Activated T-cell treated with anti-CD3 and anti-CD28 coated beads, Interleukin-2, amount 50 U/mL, for 72 hours (primary cell): Measurements from ENCODE around the gene TTC22. TPM values are rescaled to one million over a fixed set of nuclear protein-coding genes. Genes with fewer than 3 reads are reported as not detected.

Experiments used
- ATAC-seq, 2 donors: fragments of 150-1000 bp; cut with Tn5 transposase; replicated peaks in 1 of 2; 2 replicates each; pipeline ENCODE4 v1.10.0; 2021; ENCODE audit warnings: moderate library complexity in 2 of 2, mild to moderate bottlenecking in 1 of 2
- DNase-seq, 2 donors: peaks; one replicate each; pipeline ENCODE4 v3.0.0; 2021 to 2022; ENCODE audit warnings: mixed read lengths in 1 of 2
- H3K27ac Mint-ChIP-seq: one replicate; pipeline ENCODE4 v1.8.0; 2022; ENCODE audit warnings: mild to moderate bottlenecking, moderate library complexity, mixed read lengths
- H3K27me3 Mint-ChIP-seq: one replicate; pipeline ENCODE4 v1.8.0; 2022; ENCODE audit warnings: low read depth, mixed read lengths
- H3K36me3 Mint-ChIP-seq, 2 donors: one replicate each; pipeline ENCODE4 v1.8.0; 2022; ENCODE audit warnings: mixed read lengths in 2 of 2, mild to moderate bottlenecking in 1 of 2; ENCODE audit not compliant: insufficient read depth in 2 of 2
- H3K4me1 Mint-ChIP-seq: one replicate; pipeline ENCODE4 v1.8.0; 2022; ENCODE audit warnings: low read depth, mixed read lengths
- H3K4me3 Mint-ChIP-seq, 2 donors: one replicate each; pipeline ENCODE4 v1.8.0; 2022; ENCODE audit warnings: mild to moderate bottlenecking in 2 of 2, mixed read lengths in 2 of 2, moderate library complexity in 2 of 2
- H3K9me3 Mint-ChIP-seq, 2 donors: one replicate each; pipeline ENCODE4 v1.8.0; 2022; ENCODE audit warnings: mixed read lengths in 2 of 2
- total RNA-seq, 2 donors: library from RNA; stranded (reverse); gene quantifications; one replicate each; pipeline ENCODE4 v1.2.3, GENCODE V29; 2022

The TTC22 gene
- total RNA-seq, 2 donors from 2014 or later, result 13.3 to 15.3 TPM

GRCh38 chr1:54758678-54759348 lies 42.3 kb downstream of the TTC22 start:
- Mint-ChIP-seq H3K27ac (no peak overlapping the region), H3K36me3 (no peaks in the 10 kb centered on the region), H3K4me1 (peaks cover 17% of the 10 kb centered on the region), H3K27me3 (no peaks in the 10 kb centered on the region), H3K4me3 (no peak overlapping the region), H3K9me3 (no peaks in the 10 kb centered on the region)
- DNase-seq, result no peak
- no peak for ATAC-seq

- ATAC-seq (no peak), DNase-seq (no peak)
- Mint-ChIP-seq H3K27me3 (no peaks in the 10 kb centered on the region), H3K36me3 (no peaks in the 10 kb centered on the region), H3K27ac (no peak overlapping the region), H3K4me3 (no peak overlapping the region), H3K4me1 (peaks cover 8% of the 10 kb centered on the region), H3K9me3 (no peaks in the 10 kb centered on the region)
Measured at GRCh38 chr1:54757833-54758232, 43.3 kb downstream of the TTC22 start.

GRCh38 chr1:54754486-54755285 lies 46.4 kb downstream of the TTC22 start:
- Mint-ChIP-seq H3K9me3 (no peaks in the 10 kb centered on the region), H3K4me3 (no peak overlapping the region), H3K4me1 (no peaks in the 10 kb centered on the region), H3K27me3 (no peaks in the 10 kb centered on the region), H3K27ac (no peak overlapping the region), H3K36me3 (no peaks in the 10 kb centered on the region)
- ATAC-seq (no peak), DNase-seq (no peak)

GRCh38 chr1:54754045-54754444 lies 47.1 kb downstream of the TTC22 start:
- no peak overlapping the region for H3K27ac Mint-ChIP-seq
- no peaks in the 10 kb centered on the region for H3K36me3 Mint-ChIP-seq
- no peak overlapping the region for H3K4me3 Mint-ChIP-seq
- H3K9me3 Mint-ChIP-seq, result no peaks in the 10 kb centered on the region
- ATAC-seq (no peak), DNase-seq (no peak)
- H3K27me3 Mint-ChIP-seq, result no peaks in the 10 kb centered on the region
- no peaks in the 10 kb centered on the region for H3K4me1 Mint-ChIP-seq

GRCh38 chr1:54751426-54751825 lies 49.7 kb downstream of the TTC22 start:
- Mint-ChIP-seq H3K4me1 (no peaks in the 10 kb centered on the region), H3K36me3 (no peaks in the 10 kb centered on the region), H3K4me3 (no peak overlapping the region), H3K27ac (no peak overlapping the region), H3K9me3 (no peaks in the 10 kb centered on the region), H3K27me3 (no peaks in the 10 kb centered on the region)
- DNase-seq, result no peak
- no peak for ATAC-seq

GRCh38 chr1:54750596-54750995 lies 50.5 kb downstream of the TTC22 start:
- Mint-ChIP-seq H3K4me1 (no peaks in the 10 kb centered on the region), H3K4me3 (no peak overlapping the region), H3K36me3 (no peaks in the 10 kb centered on the region), H3K9me3 (no peaks in the 10 kb centered on the region), H3K27me3 (no peaks in the 10 kb centered on the region), H3K27ac (no peak overlapping the region)
- DNase-seq (no peak), ATAC-seq (no peak)

GRCh38 chr1:54748094-54748835 lies 52.9 kb downstream of the TTC22 start:
- DNase-seq (no peak), ATAC-seq (peak in 1 of 2 donors; percentile 16)
- Mint-ChIP-seq H3K27ac (no peak overlapping the region), H3K4me1 (no peaks in the 10 kb centered on the region), H3K27me3 (no peaks in the 10 kb centered on the region), H3K36me3 (no peaks in the 10 kb centered on the region), H3K9me3 (no peaks in the 10 kb centered on the region), H3K4me3 (no peak overlapping the region)

- ATAC-seq, result no peak
- Mint-ChIP-seq H3K36me3 (peaks cover 2 to 3% of the 10 kb centered on the region in 2 donors), H3K4me3 (no peak overlapping the region), H3K27me3 (no peaks in the 10 kb centered on the region), H3K4me1 (no peaks in the 10 kb centered on the region), H3K27ac (no peak overlapping the region), H3K9me3 (no peaks in the 10 kb centered on the region)
- DNase-seq, result no peak
Measured at GRCh38 chr1:54745864-54746263, 55.3 kb downstream of the TTC22 start.

GRCh38 chr1:54745274-54745673 lies 55.8 kb downstream of the TTC22 start:
- peaks cover 2 to 3% of the 10 kb centered on the region in 2 donors for H3K36me3 Mint-ChIP-seq
- no peak for ATAC-seq
- no peaks in the 10 kb centered on the region for H3K9me3 Mint-ChIP-seq
- H3K4me3 Mint-ChIP-seq, result no peak overlapping the region
- DNase-seq, result no peak
- no peaks in the 10 kb centered on the region for H3K4me1 Mint-ChIP-seq
- no peak overlapping the region for H3K27ac Mint-ChIP-seq
- H3K27me3 Mint-ChIP-seq, result no peaks in the 10 kb centered on the region

- ATAC-seq (no peak), DNase-seq (no peak)
- H3K36me3 Mint-ChIP-seq, result peaks cover 2 to 3% of the 10 kb centered on the region in 2 donors
- H3K4me3 Mint-ChIP-seq, result no peak overlapping the region
- H3K4me1 Mint-ChIP-seq, result no peaks in the 10 kb centered on the region
- no peak overlapping the region for H3K27ac Mint-ChIP-seq
- no peaks in the 10 kb centered on the region for H3K27me3 Mint-ChIP-seq
- no peaks in the 10 kb centered on the region for H3K9me3 Mint-ChIP-seq
Measured at GRCh38 chr1:54744696-54745095, 56.4 kb downstream of the TTC22 start.

GRCh38 chr1:54743416-54744226 lies 57.5 kb downstream of the TTC22 start:
- Mint-ChIP-seq H3K9me3 (no peaks in the 10 kb centered on the region), H3K27me3 (no peaks in the 10 kb centered on the region)
- ATAC-seq, result no peak

GRCh38 chr1:54742282-54742681 lies 58.8 kb downstream of the TTC22 start:
- H3K27me3 Mint-ChIP-seq, result no peaks in the 10 kb centered on the region
- no peak overlapping the region for H3K27ac Mint-ChIP-seq
- peaks cover 11 to 12% of the 10 kb centered on the region in 2 donors for H3K36me3 Mint-ChIP-seq
- H3K4me1 Mint-ChIP-seq, result no peaks in the 10 kb centered on the region
- no peak for ATAC-seq
- no peak overlapping the region for H3K4me3 Mint-ChIP-seq
- no peak for DNase-seq
- no peaks in the 10 kb centered on the region for H3K9me3 Mint-ChIP-seq

More at GRCh38 chr1:54743416-54744226, 57.5 kb downstream of the TTC22 start:
- H3K36me3 Mint-ChIP-seq, result peaks cover 4 to 8% of the 10 kb centered on the region in 2 donors
- no peaks in the 10 kb centered on the region for H3K4me1 Mint-ChIP-seq
- H3K27ac Mint-ChIP-seq, result no peak overlapping the region
- no peak for DNase-seq
- no peak overlapping the region for H3K4me3 Mint-ChIP-seq
